GM19467 (cell line): ENCODE results near the gene SLC27A5.
"Not testable (repeated sequence)": the region's sequence is repeated elsewhere in the genome, so short reads cannot be mapped to it uniquely, and the experiment has no call there.

Experiments used
- ATAC-seq: cut with Tn5 transposase; IDR thresholded peaks from one replicate; pipeline ENCODE4 v1.9.1; 2021; ENCODE audit warnings: mild to moderate bottlenecking, moderate library complexity; ENCODE audit not compliant: unreplicated experiment

The SLC27A5 gene

GRCh38 chr19:58499021-58499927, 12.5 kb downstream of the SLC27A5 start:
- ATAC-seq = peak; percentile 84

- no peak for ATAC-seq
Observed at GRCh38 chr19:58498316-58499020, 13.3 kb downstream of the SLC27A5 start.

GRCh38 chr19:58497634-58498170, 14.1 kb downstream of the SLC27A5 start:
- ATAC-seq = no peak

GRCh38 chr19:58492265-58492664, 19.5 kb downstream of the SLC27A5 start:
- no peak for ATAC-seq

- ATAC-seq = no peak
Observed at GRCh38 chr19:58491393-58491792, 20.4 kb downstream of the SLC27A5 start.

GRCh38 chr19:58484349-58484748, 27.4 kb downstream of the SLC27A5 start:
- not testable (repeated sequence) for ATAC-seq

- ATAC-seq = no peak
Observed at GRCh38 chr19:58483776-58484175, 28.0 kb downstream of the SLC27A5 start.

GRCh38 chr19:58482372-58482771, 29.4 kb downstream of the SLC27A5 start:
- ATAC-seq = no peak

- ATAC-seq = no peak
Observed at GRCh38 chr19:58480831-58481230, 31.0 kb downstream of the SLC27A5 start.

- no peak for ATAC-seq
Observed at GRCh38 chr19:58480481-58480830, 31.3 kb downstream of the SLC27A5 start.

- no peak for ATAC-seq
Observed at GRCh38 chr19:58479736-58480480, 31.9 kb downstream of the SLC27A5 start.

- ATAC-seq = no peak
Observed at GRCh38 chr19:58479303-58479702, 32.5 kb downstream of the SLC27A5 start.

GRCh38 chr19:58477871-58478270, 33.9 kb downstream of the SLC27A5 start:
- no peak for ATAC-seq

GRCh38 chr19:58477130-58477529, 34.7 kb downstream of the SLC27A5 start:
- no peak for ATAC-seq

GRCh38 chr19:58476498-58477015, 35.2 kb downstream of the SLC27A5 start:
- ATAC-seq = no peak

GRCh38 chr19:58475714-58476497, 35.9 kb downstream of the SLC27A5 start, which contains the start of gene ZNF446:
TSS of gene ZNF446 (plus strand) at chr19:58476352. CDS start at chr19:58477219, 867 bp downstream.
- peak; percentile 79 for ATAC-seq

- peak; percentile 4 for ATAC-seq
Observed at GRCh38 chr19:58474997-58475713, 36.6 kb downstream of the SLC27A5 start.

- ATAC-seq = no peak
Observed at GRCh38 chr19:58474291-58474996, 37.3 kb downstream of the SLC27A5 start.

- no peak for ATAC-seq
Observed at GRCh38 chr19:58473775-58474174, 38.0 kb downstream of the SLC27A5 start.
